Measurements from ENCODE around the gene ILDR2.

ILDR2 gene

DNA sequence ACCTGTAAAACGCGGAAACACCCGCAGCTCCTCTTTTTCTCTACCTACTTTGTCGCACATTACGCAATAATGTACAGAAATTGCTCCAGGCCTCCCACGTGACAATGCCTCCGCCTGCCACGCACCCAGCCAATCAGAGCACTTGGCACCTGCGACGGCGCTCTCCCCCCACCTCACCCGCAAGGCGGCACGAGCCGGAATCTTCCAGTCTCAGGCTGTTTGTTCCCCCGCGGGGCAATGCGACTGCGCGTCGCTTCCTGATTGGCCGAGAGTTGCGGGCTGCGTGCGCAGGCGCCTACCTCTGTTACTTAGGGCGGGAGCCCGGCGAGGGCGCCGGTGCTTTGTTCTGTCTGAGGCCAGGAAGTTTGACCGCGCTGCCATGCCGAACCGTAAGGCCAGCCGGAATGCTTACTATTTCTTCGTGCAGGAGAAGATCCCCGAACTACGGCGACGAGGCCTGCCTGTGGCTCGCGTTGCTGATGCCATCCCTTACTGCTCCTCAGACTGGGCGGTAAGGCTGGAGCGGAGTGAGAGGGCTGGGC lies 13.7 kb upstream of the ILDR2 start, which contains the start of gene MAEL:
MAEL (plus strand) TSS at position 307 of the 542 bp plus-strand sequence; CDS start at position 380, 73 bp downstream.
- Histone ChIP-seq H3K4ac (ENCODE audit: low read length) (peak within 1 kb of the TSS; percentile 3), H3K9me3 (replicated peaks in 1 of 2; ENCODE audit: control insufficient read depth in 2 of 2, insufficient read depth in 1 of 2, low read depth in 1 of 2, low read length in 2 of 2) (no peaks in the 10 kb centered on the region), H3K79me1 (ENCODE audit: low read depth, low read length) (no peaks in the 10 kb centered on the region), H3K4me2 (ENCODE audit: insufficient read depth, low read length, poor library complexity, severe bottlenecking) (no peak within 1 kb of the TSS), H3K23ac (ENCODE audit: low read depth, low read length, poor library complexity) (no peak within 1 kb of the TSS), H3K27ac (replicated peaks; ENCODE audit: low read length) (no peak within 1 kb of the TSS), H4K8ac (ENCODE audit: low read depth, low read length) (no peak within 1 kb of the TSS), H2BK15ac (ENCODE audit: low read length) (no peak within 1 kb of the TSS), H2AK5ac (ENCODE audit: low read depth, low read length) (peak within 1 kb of the TSS; percentile 30), H2AFZ (ENCODE audit: low read length) (no peak within 1 kb of the TSS), H4K91ac (ENCODE audit: low read depth, low read length, poor library complexity) (no peak within 1 kb of the TSS), H3K4me1 (ENCODE audit: control insufficient read depth in 2 of 2, insufficient read depth in 1 of 2, low read depth in 1 of 2, low read length in 2 of 2) (no peaks in the 10 kb centered on the region), H3K14ac (ENCODE audit: low read length) (no peak within 1 kb of the TSS), H3K9ac (ENCODE audit: low read depth, low read length, poor library complexity) (no peak within 1 kb of the TSS), H2BK120ac (ENCODE audit: low read depth, low read length) (no peak within 1 kb of the TSS), H3K27me3 (ENCODE audit: control insufficient read depth in 3 of 3, insufficient read depth in 3 of 3, low read depth in 1 of 3, low read length in 3 of 3) (no peaks in the 10 kb centered on the region), H2BK12ac (ENCODE audit: low read length) (peak within 1 kb of the TSS; percentile 76), H2BK5ac (ENCODE audit: low read length) (no peak within 1 kb of the TSS), H3K18ac (ENCODE audit: low read length) (peak within 1 kb of the TSS; percentile 20), H3K36me3 (replicated peaks in 1 of 2; ENCODE audit: control insufficient read depth in 2 of 2, insufficient read depth in 2 of 2, low read length in 2 of 2) (no peaks in the 10 kb centered on the region), H3K4me3 (ENCODE audit: low read length in 2 of 2) (no peak within 1 kb of the TSS)
- no CpG with 5 or more reads among the region's 45 CpGs for WGBS, 2 donors (ENCODE audit: extremely low coverage in 2 of 2, insufficient read length in 2 of 2, insufficient replicate concordance in 1 of 2)
- DNase-seq (ENCODE audit: low spot score) = no peak

DNA sequence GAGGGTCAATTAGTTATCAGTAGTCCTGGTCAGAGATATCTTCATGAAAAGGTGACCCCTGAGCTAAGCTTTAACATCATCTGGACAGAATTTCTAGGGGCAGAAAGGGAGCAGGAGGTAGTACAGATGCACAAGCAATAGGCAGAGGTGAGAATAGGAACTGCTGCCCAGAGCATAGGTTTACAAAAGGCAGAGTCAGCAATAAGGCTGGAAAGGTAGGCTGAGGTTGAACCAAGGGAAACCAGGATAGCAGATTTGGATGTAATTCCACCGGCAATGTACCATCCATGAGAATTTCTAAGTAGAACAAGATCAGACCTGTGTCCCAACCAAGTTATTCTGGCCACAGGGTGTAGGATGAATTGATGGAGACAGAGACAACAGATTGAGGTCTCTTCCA lies 6.2 kb upstream of the ILDR2 start:
- Histone ChIP-seq H2BK5ac (ENCODE audit: low read length) (no peak overlapping the region), H4K8ac (ENCODE audit: low read depth, low read length) (no peak overlapping the region), H2BK12ac (ENCODE audit: low read length) (no peak overlapping the region), H3K9me3 (replicated peaks in 1 of 2; ENCODE audit: control insufficient read depth in 2 of 2, insufficient read depth in 1 of 2, low read depth in 1 of 2, low read length in 2 of 2) (no peaks in the 10 kb centered on the region), H3K4me3 (ENCODE audit: low read length in 2 of 2) (no peak overlapping the region), H4K91ac (ENCODE audit: low read depth, low read length, poor library complexity) (no peak overlapping the region), H3K79me1 (ENCODE audit: low read depth, low read length) (no peaks in the 10 kb centered on the region), H3K4ac (ENCODE audit: low read length) (no peak overlapping the region), H2BK15ac (ENCODE audit: low read length) (no peak overlapping the region), H3K9ac (ENCODE audit: low read depth, low read length, poor library complexity) (no peak overlapping the region), H3K4me1 (ENCODE audit: control insufficient read depth in 2 of 2, insufficient read depth in 1 of 2, low read depth in 1 of 2, low read length in 2 of 2) (peaks cover 2 to 5% of the 10 kb centered on the region in 2 donors), H3K23ac (ENCODE audit: low read depth, low read length, poor library complexity) (no peak overlapping the region), H3K4me2 (ENCODE audit: insufficient read depth, low read length, poor library complexity, severe bottlenecking) (no peak overlapping the region), H2BK120ac (ENCODE audit: low read depth, low read length) (no peak overlapping the region), H3K14ac (ENCODE audit: low read length) (no peak overlapping the region), H3K36me3 (replicated peaks in 1 of 2; ENCODE audit: control insufficient read depth in 2 of 2, insufficient read depth in 2 of 2, low read length in 2 of 2) (no peaks in the 10 kb centered on the region), H2AFZ (ENCODE audit: low read length) (no peak overlapping the region), H3K18ac (ENCODE audit: low read length) (no peak overlapping the region), H2AK5ac (ENCODE audit: low read depth, low read length) (no peak overlapping the region), H3K27ac (replicated peaks; ENCODE audit: low read length) (no peak overlapping the region), H3K27me3 (ENCODE audit: control insufficient read depth in 3 of 3, insufficient read depth in 3 of 3, low read depth in 1 of 3, low read length in 3 of 3) (peaks cover 0 to 3% (median 2%) of the 10 kb centered on the region in 3 experiments)
- no peak for DNase-seq (ENCODE audit: low spot score)
- WGBS, 2 donors (ENCODE audit: extremely low coverage in 2 of 2, insufficient read length in 2 of 2, insufficient replicate concordance in 1 of 2) = no CpG with 5 or more reads among the region's 1 CpG

GRCh38 chr1:166980818-166981217 lies 5.5 kb upstream of the ILDR2 start:
- WGBS, 2 donors (ENCODE audit: extremely low coverage in 2 of 2, insufficient read length in 2 of 2, insufficient replicate concordance in 1 of 2) = no CpG with 5 or more reads among the region's 3 CpGs
- Histone ChIP-seq H3K27ac (replicated peaks; ENCODE audit: low read length) (no peak overlapping the region), H3K4me2 (ENCODE audit: insufficient read depth, low read length, poor library complexity, severe bottlenecking) (no peak overlapping the region), H3K14ac (ENCODE audit: low read length) (no peak overlapping the region), H3K79me1 (ENCODE audit: low read depth, low read length) (no peaks in the 10 kb centered on the region), H3K27me3 (ENCODE audit: control insufficient read depth in 3 of 3, insufficient read depth in 3 of 3, low read depth in 1 of 3, low read length in 3 of 3) (peaks cover 0 to 8% (median 7%) of the 10 kb centered on the region in 3 experiments), H3K18ac (ENCODE audit: low read length) (no peak overlapping the region), H3K23ac (ENCODE audit: low read depth, low read length, poor library complexity) (no peak overlapping the region), H2BK12ac (ENCODE audit: low read length) (no peak overlapping the region), H3K4me1 (ENCODE audit: control insufficient read depth in 2 of 2, insufficient read depth in 1 of 2, low read depth in 1 of 2, low read length in 2 of 2) (peaks cover 2 to 7% of the 10 kb centered on the region in 2 donors), H3K4ac (ENCODE audit: low read length) (no peak overlapping the region), H2AK5ac (ENCODE audit: low read depth, low read length) (no peak overlapping the region), H3K36me3 (replicated peaks in 1 of 2; ENCODE audit: control insufficient read depth in 2 of 2, insufficient read depth in 2 of 2, low read length in 2 of 2) (no peaks in the 10 kb centered on the region), H2BK5ac (ENCODE audit: low read length) (no peak overlapping the region), H3K9me3 (replicated peaks in 1 of 2; ENCODE audit: control insufficient read depth in 2 of 2, insufficient read depth in 1 of 2, low read depth in 1 of 2, low read length in 2 of 2) (no peaks in the 10 kb centered on the region), H4K91ac (ENCODE audit: low read depth, low read length, poor library complexity) (no peak overlapping the region), H2BK120ac (ENCODE audit: low read depth, low read length) (no peak overlapping the region), H4K8ac (ENCODE audit: low read depth, low read length) (no peak overlapping the region), H2AFZ (ENCODE audit: low read length) (peak overlapping the region; percentile 14), H3K9ac (ENCODE audit: low read depth, low read length, poor library complexity) (no peak overlapping the region), H3K4me3 (ENCODE audit: low read length in 2 of 2) (no peak overlapping the region), H2BK15ac (ENCODE audit: low read length) (no peak overlapping the region)
- DNase-seq (ENCODE audit: low spot score) = no peak

- H2BK5ac ChIP-seq (ENCODE audit: low read length) = no peak overlapping the region
- no CpG with 5 or more reads among the region's 1 CpG for WGBS, 2 donors (ENCODE audit: extremely low coverage in 2 of 2, insufficient read length in 2 of 2, insufficient replicate concordance in 1 of 2)
- no peak overlapping the region for H3K18ac ChIP-seq (ENCODE audit: low read length)
- H3K79me1 ChIP-seq (ENCODE audit: low read depth, low read length) = no peaks in the 10 kb centered on the region
- H2BK12ac ChIP-seq (ENCODE audit: low read length) = no peak overlapping the region
- no peak overlapping the region for H4K91ac ChIP-seq (ENCODE audit: low read depth, low read length, poor library complexity)
- no peak overlapping the region for H3K4me3 ChIP-seq (ENCODE audit: low read length in 2 of 2)
- H3K23ac ChIP-seq (ENCODE audit: low read depth, low read length, poor library complexity) = no peak overlapping the region
- H3K14ac ChIP-seq (ENCODE audit: low read length) = no peak overlapping the region
- no peak overlapping the region for H2AK5ac ChIP-seq (ENCODE audit: low read depth, low read length)
- peaks cover 2 to 7% of the 10 kb centered on the region in 2 donors for H3K4me1 ChIP-seq (ENCODE audit: control insufficient read depth in 2 of 2, insufficient read depth in 1 of 2, low read depth in 1 of 2, low read length in 2 of 2)
- no peaks in the 10 kb centered on the region for H3K9me3 ChIP-seq (replicated peaks in 1 of 2; ENCODE audit: control insufficient read depth in 2 of 2, insufficient read depth in 1 of 2, low read depth in 1 of 2, low read length in 2 of 2)
- peak overlapping the region; percentile 14 for H2AFZ ChIP-seq (ENCODE audit: low read length)
- no peak overlapping the region for H4K8ac ChIP-seq (ENCODE audit: low read depth, low read length)
- H3K27ac ChIP-seq (replicated peaks; ENCODE audit: low read length) = no peak overlapping the region
- no peaks in the 10 kb centered on the region for H3K36me3 ChIP-seq (replicated peaks in 1 of 2; ENCODE audit: control insufficient read depth in 2 of 2, insufficient read depth in 2 of 2, low read length in 2 of 2)
- H2BK15ac ChIP-seq (ENCODE audit: low read length) = no peak overlapping the region
- no peak for DNase-seq (ENCODE audit: low spot score)
- H3K27me3 ChIP-seq (ENCODE audit: control insufficient read depth in 3 of 3, insufficient read depth in 3 of 3, low read depth in 1 of 3, low read length in 3 of 3) = peaks cover 0 to 8% (median 7%) of the 10 kb centered on the region in 3 experiments
- H3K4me2 ChIP-seq (ENCODE audit: insufficient read depth, low read length, poor library complexity, severe bottlenecking) = no peak overlapping the region
- H2BK120ac ChIP-seq (ENCODE audit: low read depth, low read length) = no peak overlapping the region
- H3K9ac ChIP-seq (ENCODE audit: low read depth, low read length, poor library complexity) = no peak overlapping the region
- no peak overlapping the region for H3K4ac ChIP-seq (ENCODE audit: low read length)
These were observed 5.0 kb upstream of the ILDR2 start for GRCh38 chr1:166980383-166980782.

All from neuronal stem cell (in vitro differentiated cells).